Upper lobe of right lung (tissue), 1 donor: ENCODE results near the gene WDR41. TPM values are rescaled to one million over a fixed set of nuclear protein-coding genes. Genes with fewer than 3 reads are reported as not detected.
"Not testable (repeated sequence)": the region's sequence is repeated elsewhere in the genome, so short reads cannot be mapped to it uniquely, and the experiment has no call there.

Source experiments
- ATAC-seq: fragments of 200-7000 bp; cut with Tn5 transposase; one replicate; pipeline ENCODE4 v1.9.1; 2020; ENCODE audit warnings: mild to moderate bottlenecking, moderate library complexity
- DNase-seq: peaks from one replicate; pipeline ENCODE4 v3.0.0-alpha.2; 2020
- H3K27ac ChIP-seq: fragments of 200-600 bp; one replicate; pipeline ENCODE4 v1.8.0; 2022
- H3K27me3 ChIP-seq: fragments of 200-600 bp; one replicate; pipeline ENCODE4 v1.8.0; 2022; ENCODE audit warnings: mild to moderate bottlenecking
- H3K36me3 ChIP-seq: fragments of 200-600 bp; one replicate; pipeline ENCODE4 v1.8.0; 2022
- H3K4me1 ChIP-seq: fragments of 200-600 bp; one replicate; pipeline ENCODE4 v1.8.0; 2022
- H3K4me3 ChIP-seq: fragments of 200-600 bp; one replicate; pipeline ENCODE4 v1.8.0; 2022; ENCODE audit warnings: mild to moderate bottlenecking
- H3K9me3 ChIP-seq: fragments of 200-600 bp; one replicate; pipeline ENCODE4 v1.8.0; 2022
- intact Hi-C: fragments of 100-400 bp; cut with DNase I; formaldehyde crosslinking; loops from one replicate; pipeline ENCODE4 v1.11.0; 2022
- long read RNA-seq: library from polyadenylated mRNA; unstranded; transcript quantifications from one replicate; pipeline ENCODE4 v2.0.0, GENCODE V29; 2021
- total RNA-seq: library from RNA; stranded (reverse); fragmentation: NEBNext Ultra II Directional; extraction: Animal tissue kit (Norgen Biotek cat#: 25700); gene quantifications from one replicate; pipeline ENCODE4 v1.2.1, GENCODE V29; 2021
- TF ChIP-seq, protein P1 (sequence below): fragments of 200-600 bp; IDR thresholded peaks from one replicate; pipeline ENCODE4 v1.8.0; 2022; ENCODE audit warnings: antibody characterized with exemption
- donor health status: DM: no; HTN: yes; CAD: no; lungs with severe emphysema.

Gene WDR41, protein sequence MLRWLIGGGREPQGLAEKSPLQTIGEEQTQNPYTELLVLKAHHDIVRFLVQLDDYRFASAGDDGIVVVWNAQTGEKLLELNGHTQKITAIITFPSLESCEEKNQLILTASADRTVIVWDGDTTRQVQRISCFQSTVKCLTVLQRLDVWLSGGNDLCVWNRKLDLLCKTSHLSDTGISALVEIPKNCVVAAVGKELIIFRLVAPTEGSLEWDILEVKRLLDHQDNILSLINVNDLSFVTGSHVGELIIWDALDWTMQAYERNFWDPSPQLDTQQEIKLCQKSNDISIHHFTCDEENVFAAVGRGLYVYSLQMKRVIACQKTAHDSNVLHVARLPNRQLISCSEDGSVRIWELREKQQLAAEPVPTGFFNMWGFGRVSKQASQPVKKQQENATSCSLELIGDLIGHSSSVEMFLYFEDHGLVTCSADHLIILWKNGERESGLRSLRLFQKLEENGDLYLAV
- 35.7 TPM for total RNA-seq
- long read RNA-seq, transcript WDR41-201 (13 exons, 3,958 nt), result major isoform, 38 of 59 reads
- long read RNA-seq, partial matches to known transcripts, result 3 of 59 reads
- long read RNA-seq, other reads (novel, unspliced or antisense), result 16 of 59 reads

DNA sequence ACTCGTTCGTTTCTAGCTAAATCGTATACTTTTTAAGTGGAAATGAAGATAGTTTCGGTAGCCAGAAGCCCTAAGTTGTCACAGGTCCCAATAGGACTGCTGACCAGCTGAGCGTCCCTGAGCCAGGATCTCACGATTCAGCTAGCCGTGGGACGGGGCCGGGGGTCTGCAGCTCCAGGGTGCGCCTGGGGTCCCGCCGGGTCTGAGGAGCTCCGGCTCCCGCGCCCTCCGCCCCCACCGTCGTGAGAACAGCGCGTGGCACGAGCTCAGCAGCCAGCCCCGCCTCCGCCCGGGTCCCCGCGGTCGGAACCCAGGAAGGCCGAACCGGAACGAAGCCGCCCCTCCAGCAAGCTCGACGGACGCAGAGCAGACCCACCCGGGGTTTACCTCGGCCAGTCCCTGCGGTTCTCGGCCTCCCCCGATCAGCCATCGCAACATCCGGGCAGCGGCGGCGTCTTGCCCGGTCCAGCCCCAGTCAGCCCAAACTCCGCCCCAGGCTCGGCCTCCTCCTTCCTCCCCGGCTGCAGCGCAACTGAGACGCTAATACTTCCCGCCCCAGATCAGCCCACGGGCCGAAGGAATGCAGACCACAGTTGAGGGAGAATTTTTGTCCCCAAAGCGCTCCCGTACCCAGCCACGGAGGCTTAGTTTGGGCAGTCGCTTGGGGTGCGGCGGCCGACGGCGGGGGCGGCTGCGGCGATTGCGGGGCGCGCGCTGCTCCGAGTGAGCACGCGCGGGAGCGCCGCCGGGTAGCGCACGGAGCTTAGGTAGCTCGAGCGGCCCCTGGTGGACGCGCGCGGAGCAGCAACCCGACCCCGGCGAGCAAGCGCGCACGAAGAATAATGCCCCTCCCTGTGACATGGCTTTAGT is at the start of gene WDR41:
TSS of gene WDR41 (minus strand) at position 534 of the 870 bp plus-strand sequence. CDS start at position 438, 96 bp downstream.
- peak within 1 kb of the TSS; percentile 95 for H3K27ac ChIP-seq
- TF ChIP-seq, protein P1, sequence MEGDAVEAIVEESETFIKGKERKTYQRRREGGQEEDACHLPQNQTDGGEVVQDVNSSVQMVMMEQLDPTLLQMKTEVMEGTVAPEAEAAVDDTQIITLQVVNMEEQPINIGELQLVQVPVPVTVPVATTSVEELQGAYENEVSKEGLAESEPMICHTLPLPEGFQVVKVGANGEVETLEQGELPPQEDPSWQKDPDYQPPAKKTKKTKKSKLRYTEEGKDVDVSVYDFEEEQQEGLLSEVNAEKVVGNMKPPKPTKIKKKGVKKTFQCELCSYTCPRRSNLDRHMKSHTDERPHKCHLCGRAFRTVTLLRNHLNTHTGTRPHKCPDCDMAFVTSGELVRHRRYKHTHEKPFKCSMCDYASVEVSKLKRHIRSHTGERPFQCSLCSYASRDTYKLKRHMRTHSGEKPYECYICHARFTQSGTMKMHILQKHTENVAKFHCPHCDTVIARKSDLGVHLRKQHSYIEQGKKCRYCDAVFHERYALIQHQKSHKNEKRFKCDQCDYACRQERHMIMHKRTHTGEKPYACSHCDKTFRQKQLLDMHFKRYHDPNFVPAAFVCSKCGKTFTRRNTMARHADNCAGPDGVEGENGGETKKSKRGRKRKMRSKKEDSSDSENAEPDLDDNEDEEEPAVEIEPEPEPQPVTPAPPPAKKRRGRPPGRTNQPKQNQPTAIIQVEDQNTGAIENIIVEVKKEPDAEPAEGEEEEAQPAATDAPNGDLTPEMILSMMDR, result peak; percentile 92
- no peaks in the 10 kb centered on the region for H3K36me3 ChIP-seq
- peaks cover 3% of the 10 kb centered on the region for H3K4me1 ChIP-seq
- H3K27me3 ChIP-seq, result no peaks in the 10 kb centered on the region
- DNase-seq (peak; percentile 96), ATAC-seq (peak; percentile 98)
- intact Hi-C loops, result no loop called here
- peak within 1 kb of the TSS; percentile 75 for H3K4me3 ChIP-seq
- no peaks in the 10 kb centered on the region for H3K9me3 ChIP-seq

DNA sequence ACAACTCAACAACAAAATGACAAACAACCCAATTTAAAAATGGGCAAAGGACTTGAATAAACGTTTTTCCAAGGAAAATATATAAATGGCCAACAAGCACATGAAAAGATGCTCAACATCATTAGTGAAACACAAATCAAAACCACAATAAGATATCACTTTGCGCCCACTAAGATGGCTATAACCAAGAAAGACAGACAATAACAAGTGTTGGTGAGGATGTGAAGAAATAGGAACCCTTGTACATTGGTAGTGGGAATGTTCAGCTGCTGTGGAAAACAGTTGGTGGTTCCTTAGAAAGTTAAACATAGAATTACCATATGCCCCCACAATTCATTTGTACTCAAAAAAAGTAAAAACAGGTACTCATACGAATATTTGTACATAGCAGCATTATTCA is 39.2 kb upstream of the WDR41 start:
- Histone ChIP-seq H3K4me3 (no peak overlapping the region), H3K27me3 (peaks cover 8% of the 10 kb centered on the region), H3K9me3 (no peaks in the 10 kb centered on the region), H3K4me1 (no peaks in the 10 kb centered on the region), H3K27ac (no peak overlapping the region), H3K36me3 (no peaks in the 10 kb centered on the region)
- TF ChIP-seq, protein P1, result no peak
- intact Hi-C loops, result no loop called here
- ATAC-seq, result no peak
- no peak for DNase-seq

DNA sequence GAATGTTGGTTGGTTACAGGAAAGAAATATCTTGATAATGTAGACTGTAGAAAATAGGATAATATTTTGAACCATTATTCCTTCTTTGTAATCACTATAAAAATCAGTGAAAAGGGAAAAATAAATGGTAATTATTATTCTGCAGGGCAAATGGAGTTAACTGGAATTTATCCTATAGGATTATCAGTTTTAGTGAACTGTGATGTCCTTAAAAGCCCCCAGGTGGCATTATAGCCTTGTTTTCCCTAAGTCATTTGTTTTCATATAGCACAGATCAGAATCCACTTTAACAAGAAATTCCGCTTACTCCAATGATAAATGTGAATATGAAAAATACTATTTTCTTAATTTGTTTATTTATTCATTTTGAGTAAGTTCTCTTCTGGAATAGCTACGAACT is 26.2 kb upstream of the WDR41 start:
- Histone ChIP-seq H3K36me3 (no peaks in the 10 kb centered on the region), H3K27me3 (no peaks in the 10 kb centered on the region), H3K4me1 (no peaks in the 10 kb centered on the region), H3K4me3 (no peak overlapping the region), H3K9me3 (no peaks in the 10 kb centered on the region), H3K27ac (no peak overlapping the region)
- DNase-seq (no peak), ATAC-seq (no peak)
- intact Hi-C loops, result no loop called here
- TF ChIP-seq, protein P1, result peak; percentile 25

DNA sequence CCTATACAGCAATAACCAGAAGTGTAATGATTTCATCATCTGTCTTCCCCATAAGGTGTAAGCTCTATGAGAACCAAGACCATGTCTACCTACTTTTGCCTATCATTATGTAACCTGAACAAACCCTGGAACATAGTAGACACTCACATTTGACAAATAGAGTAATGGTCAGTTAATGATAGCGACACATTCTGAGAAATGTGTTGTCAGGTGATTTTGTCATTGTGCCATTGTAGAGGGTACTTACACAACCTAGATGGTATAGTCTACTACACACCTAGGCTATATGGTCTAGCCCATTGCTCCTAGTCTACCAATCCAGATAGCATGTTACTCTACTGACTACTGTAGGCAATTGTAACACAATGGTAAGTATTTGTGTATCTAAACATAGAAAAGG is 22.3 kb upstream of the WDR41 start:
- Histone ChIP-seq H3K27me3 (no peaks in the 10 kb centered on the region), H3K36me3 (no peaks in the 10 kb centered on the region), H3K9me3 (no peaks in the 10 kb centered on the region), H3K4me3 (no peak overlapping the region), H3K4me1 (no peaks in the 10 kb centered on the region), H3K27ac (no peak overlapping the region)
- TF ChIP-seq, protein P1, result no peak
- intact Hi-C loops, result no loop called here
- ATAC-seq (no peak), DNase-seq (no peak)

DNA sequence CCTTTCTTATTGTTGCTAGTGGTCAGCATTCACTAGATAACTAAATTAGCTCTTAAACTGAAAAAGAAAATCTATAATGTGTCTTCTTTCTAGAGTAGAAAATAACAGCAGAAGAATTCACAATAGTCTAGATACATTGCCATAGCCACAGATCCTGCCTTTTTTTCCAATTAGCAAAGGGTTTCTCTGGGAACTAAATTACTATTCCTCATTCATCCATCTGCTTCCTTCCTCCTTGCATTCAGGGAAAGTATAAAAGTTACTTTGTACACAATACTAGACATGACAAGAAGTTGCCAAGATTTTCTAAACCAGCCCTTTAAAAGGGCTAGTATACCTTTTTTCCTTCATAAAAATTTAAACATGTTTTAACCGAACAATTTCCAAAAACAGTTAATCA is 21.2 kb upstream of the WDR41 start:
- no peak for ATAC-seq
- H3K36me3 ChIP-seq, result no peaks in the 10 kb centered on the region
- intact Hi-C loops, result no loop called here

DNA sequence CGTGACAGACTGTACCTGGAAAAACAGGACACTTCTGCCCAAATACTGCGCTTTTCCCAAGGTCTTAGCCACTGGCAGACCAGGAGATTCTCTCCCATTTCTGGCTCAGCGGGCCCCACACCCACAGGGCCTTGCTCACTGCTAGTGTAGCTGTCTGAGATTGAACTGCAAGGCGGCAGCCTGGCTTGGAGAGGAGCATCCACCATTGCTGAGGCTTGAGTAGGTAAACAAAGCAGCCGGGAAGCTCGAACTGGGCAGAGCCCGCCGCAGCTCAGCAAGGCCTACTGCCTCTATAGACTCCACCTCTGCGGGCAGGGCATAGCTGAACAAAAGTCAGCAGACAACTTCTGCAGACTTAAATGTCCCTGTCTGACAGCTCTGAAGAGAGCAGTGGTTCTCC is 9.0 kb upstream of the WDR41 start:
- H3K27ac ChIP-seq, H3K36me3 ChIP-seq, H3K9me3 ChIP-seq, H3K4me3 ChIP-seq, intact Hi-C loops, H3K4me1 ChIP-seq, ATAC-seq, H3K27me3 ChIP-seq: not testable (repeated sequence)
- peak; percentile 41 for DNase-seq

More for the DNA sequence above, 21.2 kb upstream of the WDR41 start:
- TF ChIP-seq, protein P1, result no peak
- DNase-seq, result no peak
- no peak overlapping the region for H3K4me3 ChIP-seq
- no peaks in the 10 kb centered on the region for H3K9me3 ChIP-seq
- no peak overlapping the region for H3K27ac ChIP-seq
- H3K4me1 ChIP-seq, result no peaks in the 10 kb centered on the region
- H3K27me3 ChIP-seq, result no peaks in the 10 kb centered on the region
